Natural killer cell (primary cell): ENCODE measurements around the gene TLDC2. TPM values are rescaled to one million over a fixed set of nuclear protein-coding genes. Genes with fewer than 3 reads are reported as not detected.

Source experiments
- ATAC-seq, 3 donors: fragments of 150-1000 bp in 2 of 3; fragments of 200-7000 bp in 1 of 3; cut with Tn5 transposase; 1 replicate in 1 of 3; 2 replicates in 2 of 3; pipeline ENCODE4 v1.10.0; 2021; ENCODE audit warnings: mild to moderate bottlenecking in 2 of 3, moderate library complexity in 2 of 3
- DNase-seq, 2 donors: peaks; one replicate each; pipeline versions ENCODE4 v3.0.0 to v3.0.0-alpha.2; 2013 to 2021; ENCODE audit warnings: mixed read lengths in 1 of 2
- H3K27ac ChIP-seq: one replicate; pipeline ENCODE4 v1.5.1; 2013; ENCODE audit warnings: mild to moderate bottlenecking, low read length
- H3K27me3 ChIP-seq: one replicate; pipeline ENCODE4 v1.6.1; 2013; ENCODE audit warnings: low read length; ENCODE audit not compliant: control insufficient read depth, insufficient read depth
- H3K36me3 ChIP-seq: one replicate; pipeline ENCODE4 v1.6.1; 2013; ENCODE audit warnings: low read length; ENCODE audit not compliant: control insufficient read depth, insufficient read depth
- H3K4me1 ChIP-seq: one replicate; pipeline ENCODE4 v1.6.1; 2013; ENCODE audit warnings: low read length; ENCODE audit not compliant: control insufficient read depth, insufficient read depth
- H3K4me3 ChIP-seq: one replicate; pipeline ENCODE4 v1.5.1; 2013; ENCODE audit warnings: low read length
- H3K9me3 ChIP-seq: one replicate; pipeline ENCODE4 v1.6.1; 2013; ENCODE audit warnings: low read length; ENCODE audit not compliant: control insufficient read depth, insufficient read depth
- H3K27ac Mint-ChIP-seq, 2 donors: one replicate each; pipeline ENCODE4 v1.8.0; 2022; ENCODE audit warnings: mild to moderate bottlenecking in 2 of 2, mixed read lengths in 2 of 2, moderate library complexity in 1 of 2
- H3K27me3 Mint-ChIP-seq, 2 donors: one replicate each; pipeline ENCODE4 v1.8.0; 2022; ENCODE audit warnings: low read depth in 2 of 2, mixed read lengths in 2 of 2
- H3K36me3 Mint-ChIP-seq: one replicate; pipeline ENCODE4 v1.8.0; 2022; ENCODE audit warnings: mixed read lengths
- H3K4me1 Mint-ChIP-seq, 2 donors: one replicate each; pipeline ENCODE4 v1.8.0; 2022; ENCODE audit warnings: mixed read lengths in 2 of 2
- H3K4me3 Mint-ChIP-seq: one replicate; pipeline ENCODE4 v1.8.0; 2022; ENCODE audit warnings: mild to moderate bottlenecking, moderate library complexity, mixed read lengths
- H3K9me3 Mint-ChIP-seq, 2 donors: one replicate each; pipeline ENCODE4 v1.8.0; 2022; ENCODE audit warnings: mixed read lengths in 2 of 2
- CTCF ChIP-seq: fragments of 200-600 bp; IDR thresholded peaks from one replicate; pipeline ENCODE4 v1.8.0; 2022; ENCODE audit warnings: antibody characterized with exemption
- WGBS: methylation state at CpG from one replicate; pipeline ENCODE4 v1.1.7; 2013; ENCODE audit warnings: missing lambda C conversion rate; ENCODE audit not compliant: insufficient coverage; 5-methylcytosine and 5-hydroxymethylcytosine counted together
- intact Hi-C: fragments of 100-400 bp; cut with micrococcal nuclease; formaldehyde crosslinking; loops from one replicate; pipeline ENCODE4 v1.14.2; 2022
- total RNA-seq, 4 donors: library from RNA; stranded (reverse); fragments of 120-200 nt in 1 of 4; gene quantifications; one replicate each; pipeline versions ENCODE4 v1.2.3 to v1.2.4, GENCODE V29; 2013 to 2022

Gene TLDC2
- total RNA-seq, 3 donors from 2014 or later (not counting 1 experiment from before 2014, with no cell fraction given), result 1.4 TPM; not detected in 2

GRCh38 chr20:36886859-36887751 lies 11.2 kb downstream of the TLDC2 start:
- H3K4me3 Mint-ChIP-seq, result peak overlapping the region; percentile 11
- intact Hi-C loops, result loop anchor here (10.0 kb wide), 1 partner anchor 242 kb away; the partner anchor contains the start of gene SLA2

GRCh38 chr20:36887752-36888090 lies 11.8 kb downstream of the TLDC2 start:
- no peaks in the 10 kb centered on the region for H3K27me3 Mint-ChIP-seq
- 73% methylated on average over 6 of the region's 6 CpGs for WGBS
- H3K27ac Mint-ChIP-seq, result peak overlapping the region; percentile 56 to 80
- Histone ChIP-seq H3K4me1 (peaks cover 11% of the 10 kb centered on the region), H3K4me3 (no peak overlapping the region), H3K36me3 (peaks cover 34% of the 10 kb centered on the region), H3K27me3 (no peaks in the 10 kb centered on the region), H3K9me3 (no peaks in the 10 kb centered on the region), H3K27ac (no peak overlapping the region)
- TF ChIP-seq CTCF, result no peak
- intact Hi-C loops, result loop anchor here (10.0 kb wide), 1 partner anchor 243 kb away; the partner anchor contains the start of gene SLA2
- ATAC-seq (no peak), DNase-seq (no peak)
- H3K4me1 Mint-ChIP-seq, result peaks cover 11 to 12% of the 10 kb centered on the region in 2 donors
- peaks cover 8% of the 10 kb centered on the region for H3K36me3 Mint-ChIP-seq
- no peak overlapping the region for H3K4me3 Mint-ChIP-seq
- H3K9me3 Mint-ChIP-seq, result no peaks in the 10 kb centered on the region

More at GRCh38 chr20:36886859-36887751, 11.2 kb downstream of the TLDC2 start:
- Mint-ChIP-seq H3K4me1 (peaks cover 11 to 12% of the 10 kb centered on the region in 2 donors), H3K27me3 (no peaks in the 10 kb centered on the region), H3K27ac (peak overlapping the region; percentile 56 to 80), H3K9me3 (no peaks in the 10 kb centered on the region), H3K36me3 (peaks cover 8% of the 10 kb centered on the region)
- Histone ChIP-seq H3K9me3 (no peaks in the 10 kb centered on the region), H3K4me1 (peaks cover 11% of the 10 kb centered on the region), H3K27ac (no peak overlapping the region), H3K27me3 (no peaks in the 10 kb centered on the region), H3K4me3 (no peak overlapping the region), H3K36me3 (peaks cover 28% of the 10 kb centered on the region)
- DNase-seq, result peak; percentile 55 to 87
- WGBS, result 43% methylated on average over 23 of the region's 24 CpGs
- peak; percentile 67 for TF ChIP-seq CTCF
- peak; percentile 85 to 93 (median 92) for ATAC-seq

GRCh38 chr20:36888880-36889516 lies 13.1 kb downstream of the TLDC2 start:
- DNase-seq, result no peak
- no peaks in the 10 kb centered on the region for H3K27me3 ChIP-seq
- ATAC-seq, result no peak
- peaks cover 47% of the 10 kb centered on the region for H3K36me3 ChIP-seq
- TF ChIP-seq CTCF, result no peak
- H3K9me3 ChIP-seq, result no peaks in the 10 kb centered on the region
- H3K4me3 Mint-ChIP-seq, result no peak overlapping the region
- H3K27ac ChIP-seq, result no peak overlapping the region
- H3K27ac Mint-ChIP-seq, result peak overlapping the region; percentile 53 to 61
- peaks cover 7 to 12% of the 10 kb centered on the region in 2 donors for H3K4me1 Mint-ChIP-seq
- H3K9me3 Mint-ChIP-seq, result no peaks in the 10 kb centered on the region
- peaks cover 11% of the 10 kb centered on the region for H3K4me1 ChIP-seq
- intact Hi-C loops, result loop anchor here (10.0 kb wide), 1 partner anchor 244 kb away; the partner anchor contains the start of gene SLA2
- H3K4me3 ChIP-seq, result no peak overlapping the region
- H3K27me3 Mint-ChIP-seq, result no peaks in the 10 kb centered on the region
- 94% methylated on average over 12 of the region's 15 CpGs for WGBS
- peaks cover 8% of the 10 kb centered on the region for H3K36me3 Mint-ChIP-seq
